Suprapubic skin (tissue), 4 donors: Measurements from ENCODE around the gene SHISA9.

Experiments
- CTCF ChIP-seq, 2 donors: fragments of 200-600 bp in 1 of 2; fragments of 450-650 bp in 1 of 2; sonication (generic) in 1 of 2; IDR thresholded peaks; one replicate each; pipeline ENCODE4 v1.5.1; 2016 to 2019; ENCODE audit warnings: antibody characterized with exemption in 2 of 2, mild to moderate bottlenecking in 1 of 2, moderate library complexity in 1 of 2
- EP300 ChIP-seq: sonication (generic); formaldehyde crosslinking; IDR thresholded peaks from one replicate; pipeline ENCODE4 v1.6.1; 2017; ENCODE audit warnings: antibody characterized with exemption
- POLR2A ChIP-seq, 2 donors: fragments of 450-650 bp; IDR thresholded peaks; one replicate each; pipeline ENCODE4 v1.6.1; 2017; ENCODE audit warnings: antibody characterized with exemption in 2 of 2, mild to moderate bottlenecking in 2 of 2, moderate library complexity in 2 of 2
- POLR2AphosphoS5 ChIP-seq, 3 donors: sonication (generic); formaldehyde crosslinking; IDR thresholded peaks; one replicate each; pipeline ENCODE4 v1.6.1; 2017; ENCODE audit warnings: antibody characterized with exemption in 3 of 3

GRCh38 chr16:13013043-13013442, 111.6 kb downstream of the SHISA9 start:
- TF ChIP-seq CTCF (IDR thresholded peaks at IDR 0.05) (no peak), EP300 (no peak), POLR2A (IDR thresholded peaks at IDR 0.05) (no peak), POLR2AphosphoS5 (IDR thresholded peaks at IDR 0.05) (no peak)
